Pulmonary artery endothelial cell (primary cell): Measurements from ENCODE around the gene CNTNAP3. TPM values are rescaled to one million over a fixed set of nuclear protein-coding genes. Genes with fewer than 3 reads are reported as not detected.
"Not testable (repeated sequence)": the region's sequence is repeated elsewhere in the genome, so short reads cannot be mapped to it uniquely, and the experiment has no call there.

ENCODE experiments used
- DNase-seq: peaks from one replicate; pipeline ENCODE4 v3.0.0-alpha.2; 2011; ENCODE audit warnings: low read depth, low spot score
- total RNA-seq: library from RNA; depleted of rRNA; stranded (reverse); fragments of >200 nt; gene quantifications from 2 replicates; pipeline ENCODE4 v1.2.3, GENCODE V29; 2014

CNTNAP3 gene
- total RNA-seq, 1 donor from 2014 or later: 98.1 TPM

- not testable (repeated sequence) for DNase-seq
Measured at GRCh38 chr9:39073537-39073936, 214.4 kb downstream of the CNTNAP3 start.

- DNase-seq: not testable (repeated sequence)
Measured at GRCh38 chr9:39067683-39068082, 220.3 kb downstream of the CNTNAP3 start.

- DNase-seq: not testable (repeated sequence)
Measured at GRCh38 chr9:39062966-39063365, 225.0 kb downstream of the CNTNAP3 start.

GRCh38 chr9:39054453-39054852, 233.5 kb downstream of the CNTNAP3 start:
- not testable (repeated sequence) for DNase-seq

- DNase-seq: not testable (repeated sequence)
Measured at GRCh38 chr9:39046833-39047232, 241.1 kb downstream of the CNTNAP3 start.

GRCh38 chr9:39042352-39042803, 245.6 kb downstream of the CNTNAP3 start:
- not testable (repeated sequence) for DNase-seq

- DNase-seq: not testable (repeated sequence)
Measured at GRCh38 chr9:39041774-39042173, 246.2 kb downstream of the CNTNAP3 start.

GRCh38 chr9:39039148-39039547, 248.8 kb downstream of the CNTNAP3 start:
- not testable (repeated sequence) for DNase-seq

- not testable (repeated sequence) for DNase-seq
Measured at GRCh38 chr9:39038221-39038620, 249.7 kb downstream of the CNTNAP3 start.

GRCh38 chr9:39033849-39034248, 254.1 kb downstream of the CNTNAP3 start:
- DNase-seq: not testable (repeated sequence)

- DNase-seq: not testable (repeated sequence)
Measured at GRCh38 chr9:39030204-39031019, 257.6 kb downstream of the CNTNAP3 start.

GRCh38 chr9:39028855-39029254, 259.1 kb downstream of the CNTNAP3 start:
- DNase-seq: not testable (repeated sequence)

GRCh38 chr9:39028168-39028567, 259.8 kb downstream of the CNTNAP3 start:
- DNase-seq: not testable (repeated sequence)

GRCh38 chr9:39025911-39026588, 261.9 kb downstream of the CNTNAP3 start:
- not testable (repeated sequence) for DNase-seq

Other genes with a start within 250 kb of the CNTNAP3 start
- not detected in 2 replicates for gene SPATA31A1, start 67.5 kb upstream of the CNTNAP3 start, total RNA-seq